IPS-11a (cell line): ENCODE results near the gene IGFN1.

Experiments used
- H3K4me3 ChIP-seq: one replicate; pipeline ENCODE4 v1.5.1; 2013; ENCODE audit warnings: low read depth, low read length, control low read depth

Gene IGFN1

DNA sequence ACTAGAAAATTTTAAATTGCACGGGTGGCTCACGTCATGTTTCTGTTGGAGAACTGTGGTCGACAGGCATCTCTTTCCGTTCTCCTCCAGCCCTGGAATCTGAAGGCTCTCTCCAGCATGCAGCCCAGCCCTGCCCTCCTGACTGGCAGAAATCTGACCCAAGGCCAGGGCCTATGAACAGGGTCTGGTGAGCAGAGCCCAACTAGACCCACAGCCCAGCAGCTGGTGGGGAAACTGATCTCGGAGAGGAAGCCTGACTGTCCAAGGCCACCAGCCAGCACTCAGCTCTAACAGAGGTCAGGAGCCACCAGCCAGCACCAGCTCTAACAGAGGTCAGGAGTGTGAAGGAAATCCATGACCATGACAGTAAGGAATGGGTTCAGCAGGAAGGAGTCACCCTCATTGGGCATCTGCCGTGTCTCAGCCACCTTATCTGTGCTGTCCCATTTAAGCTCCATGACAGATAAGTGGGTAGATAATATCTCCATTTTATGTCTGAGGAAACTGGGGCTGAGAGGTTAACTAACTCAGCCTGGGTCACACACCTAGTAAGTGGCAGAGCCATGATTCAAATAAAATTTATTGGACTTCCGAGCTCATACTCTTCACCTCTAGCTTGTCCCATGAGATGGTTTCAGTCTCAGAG lies 72.5 kb downstream of the IGFN1 start:
- H3K4me3 ChIP-seq = no peak overlapping the region

DNA sequence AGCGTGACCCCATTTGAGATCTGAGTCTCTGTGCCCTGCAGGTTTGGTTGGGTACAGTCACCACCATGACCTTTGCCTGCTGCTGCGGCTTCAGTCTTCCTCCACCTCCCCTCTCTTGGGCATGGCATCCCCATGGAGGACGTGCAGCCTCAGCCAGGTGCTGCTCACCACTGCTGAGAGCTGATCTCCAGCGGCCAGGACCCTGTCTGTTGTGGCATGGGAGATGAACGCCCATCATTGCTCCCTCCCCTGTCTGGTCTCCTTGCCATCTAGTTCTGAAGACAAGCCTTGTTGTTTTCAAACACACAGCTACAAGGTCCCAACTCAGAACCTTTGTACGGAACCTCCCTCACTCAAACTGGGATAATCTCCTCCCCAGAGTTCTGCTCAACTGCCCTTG lies 73.4 kb downstream of the IGFN1 start:
- no peak overlapping the region for H3K4me3 ChIP-seq

DNA sequence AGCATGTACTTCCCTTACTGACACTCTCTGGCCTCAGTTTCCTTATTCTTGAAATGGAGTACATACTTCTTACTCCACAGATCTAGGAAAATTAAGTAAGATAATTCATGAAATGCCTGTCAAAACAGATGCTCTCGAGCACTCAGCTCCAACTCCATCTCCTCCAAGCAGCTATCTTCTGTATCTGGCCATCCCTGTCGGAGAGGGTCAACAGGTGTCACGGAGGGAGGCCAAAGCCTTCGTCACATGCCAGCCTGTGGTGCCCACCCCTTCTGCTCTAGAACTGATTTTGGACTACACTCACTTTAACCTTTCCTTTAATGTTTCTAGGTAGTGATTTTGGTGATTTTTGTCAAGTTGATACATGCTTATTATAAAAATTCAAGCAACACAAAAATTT lies 73.9 kb downstream of the IGFN1 start:
- no peak overlapping the region for H3K4me3 ChIP-seq

DNA sequence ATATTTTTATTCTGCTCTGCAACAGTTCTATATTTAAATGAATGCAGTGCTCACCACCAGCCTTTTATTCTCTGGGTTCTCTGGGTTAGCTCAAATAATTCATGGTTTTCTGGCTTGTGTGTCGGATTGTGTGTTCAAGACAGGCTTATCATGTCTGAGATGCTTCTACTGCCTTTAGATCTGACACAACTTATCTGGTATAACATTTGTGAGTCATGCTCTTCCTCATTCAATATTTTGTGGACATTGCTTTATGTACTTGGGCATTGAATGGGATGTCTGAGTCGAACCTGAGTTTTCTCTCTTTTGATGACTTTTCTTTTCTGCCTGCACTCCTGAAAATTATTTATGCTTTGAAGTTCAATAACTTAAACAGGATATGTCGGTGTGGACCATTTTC lies 75.1 kb downstream of the IGFN1 start:
- H3K4me3 ChIP-seq = no peak overlapping the region

DNA sequence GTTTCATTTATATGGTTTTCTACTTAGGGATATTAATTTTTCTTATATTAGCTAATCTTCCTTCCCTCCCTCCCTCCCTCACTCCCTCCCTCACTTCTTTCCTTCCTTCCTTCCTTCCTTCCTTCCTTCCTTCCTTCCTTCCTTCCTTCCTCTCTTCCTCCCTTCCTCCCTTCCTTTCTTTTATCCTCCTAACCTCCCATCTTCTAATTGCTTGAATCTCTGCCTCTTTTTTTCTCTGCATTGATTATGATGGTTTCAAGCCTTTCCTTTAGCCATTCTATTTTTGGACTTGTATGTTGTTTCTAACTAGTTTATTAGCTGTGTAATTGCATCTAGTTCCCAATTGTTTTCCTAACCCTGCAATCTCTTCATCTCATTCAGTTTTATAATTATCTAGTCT lies 75.7 kb downstream of the IGFN1 start:
- H3K4me3 ChIP-seq = no peak overlapping the region

DNA sequence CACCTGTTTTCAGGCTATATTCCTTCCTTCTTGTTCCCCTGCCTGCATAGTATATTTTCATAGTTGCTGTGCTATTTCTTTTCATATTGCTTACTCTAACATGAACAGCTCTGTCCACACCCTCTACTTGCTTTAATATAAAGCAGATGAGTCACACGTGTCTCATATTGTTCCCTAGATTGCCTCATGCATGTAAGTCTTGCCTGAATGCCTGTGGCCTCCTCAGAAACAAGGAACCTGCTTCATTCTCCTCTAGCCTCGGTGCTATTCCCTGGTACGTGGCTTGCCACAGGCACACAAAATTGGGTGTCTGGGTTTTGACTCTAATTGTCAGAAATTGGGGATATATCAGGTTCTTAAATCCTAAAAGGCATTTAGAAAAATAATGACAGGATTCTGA lies 76.2 kb downstream of the IGFN1 start:
- H3K4me3 ChIP-seq = no peak overlapping the region

DNA sequence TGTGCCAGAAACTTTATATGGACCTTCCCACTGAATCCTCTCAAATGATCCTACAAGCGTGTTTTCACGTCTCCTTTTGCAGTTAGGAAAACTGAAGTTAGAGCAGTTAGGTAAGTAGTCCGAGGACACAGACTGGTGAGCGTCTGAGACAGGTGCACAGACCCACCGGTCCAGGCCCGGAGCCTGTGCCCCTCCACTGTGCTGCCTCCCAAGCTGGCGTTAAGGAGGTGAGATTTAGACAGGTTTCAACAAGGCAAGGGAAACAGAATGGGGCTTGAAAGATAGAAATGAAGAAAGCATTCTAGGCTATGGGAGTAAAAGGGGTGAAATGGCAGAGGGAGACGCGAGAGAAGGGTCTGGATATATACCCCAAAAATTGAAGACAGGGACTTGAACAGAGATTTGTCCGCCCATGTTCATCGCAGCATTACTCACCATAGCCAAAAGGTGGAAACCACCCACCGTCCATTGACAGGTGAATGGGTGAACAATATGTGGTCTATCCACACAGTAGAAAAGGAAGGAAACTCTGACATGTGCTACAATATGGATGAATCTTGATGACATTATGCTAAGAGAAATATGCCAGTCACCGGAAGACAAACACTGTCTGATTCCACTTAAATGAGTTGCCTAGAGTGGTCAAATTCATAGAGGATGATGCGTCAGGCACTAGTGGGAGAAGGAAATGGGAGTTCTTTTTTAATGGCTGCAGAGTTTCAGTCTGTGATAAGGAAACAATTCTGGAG lies 77.0 kb downstream of the IGFN1 start:
- H3K4me3 ChIP-seq = no peak overlapping the region

DNA sequence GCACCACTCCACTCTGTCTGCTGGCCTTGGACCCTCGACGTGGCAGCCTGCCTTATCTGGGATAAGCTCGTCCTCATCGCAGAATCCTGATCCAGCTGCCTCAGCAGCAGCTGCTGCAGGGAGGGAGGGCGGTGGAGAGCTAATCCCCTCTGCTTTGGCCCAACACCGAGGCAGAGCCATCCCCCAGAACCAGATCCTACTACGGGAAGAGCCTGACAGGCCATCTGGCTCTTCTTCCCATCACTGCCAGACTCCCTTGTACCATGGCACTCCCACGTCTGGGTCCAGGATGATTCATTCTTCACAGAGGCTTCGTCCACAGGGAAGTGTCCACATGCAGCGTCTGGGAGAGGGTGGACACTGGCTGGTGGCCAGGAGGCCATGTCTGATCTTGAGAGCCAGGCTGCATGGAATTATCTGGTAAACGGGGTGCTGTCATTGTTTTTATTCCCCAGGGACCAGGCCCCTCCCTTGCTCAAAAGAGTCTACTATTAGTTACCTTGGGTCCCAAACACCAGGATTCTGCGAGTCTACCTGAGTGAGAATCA lies 78.1 kb downstream of the IGFN1 start:
- no peak overlapping the region for H3K4me3 ChIP-seq

DNA sequence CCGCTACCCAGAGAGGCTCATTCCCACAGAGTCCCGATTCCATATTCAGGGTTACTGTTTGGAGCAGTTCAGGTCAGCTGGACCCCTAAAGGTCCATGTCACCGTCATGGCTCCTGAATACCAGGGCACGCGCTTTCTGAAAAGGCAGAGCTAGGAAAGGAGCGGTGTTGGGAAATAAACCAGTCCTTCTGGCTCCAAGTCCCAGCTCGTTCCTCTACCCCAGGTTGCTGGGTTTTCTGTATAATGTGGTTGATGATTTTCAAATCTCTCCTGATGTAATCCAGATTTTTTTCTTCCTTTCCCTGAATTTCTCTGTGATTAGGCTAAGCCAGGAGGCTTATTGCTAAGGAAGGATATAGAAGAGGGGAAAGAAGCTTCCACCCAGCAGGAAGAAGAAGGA lies 78.7 kb downstream of the IGFN1 start:
- no peak overlapping the region for H3K4me3 ChIP-seq

DNA sequence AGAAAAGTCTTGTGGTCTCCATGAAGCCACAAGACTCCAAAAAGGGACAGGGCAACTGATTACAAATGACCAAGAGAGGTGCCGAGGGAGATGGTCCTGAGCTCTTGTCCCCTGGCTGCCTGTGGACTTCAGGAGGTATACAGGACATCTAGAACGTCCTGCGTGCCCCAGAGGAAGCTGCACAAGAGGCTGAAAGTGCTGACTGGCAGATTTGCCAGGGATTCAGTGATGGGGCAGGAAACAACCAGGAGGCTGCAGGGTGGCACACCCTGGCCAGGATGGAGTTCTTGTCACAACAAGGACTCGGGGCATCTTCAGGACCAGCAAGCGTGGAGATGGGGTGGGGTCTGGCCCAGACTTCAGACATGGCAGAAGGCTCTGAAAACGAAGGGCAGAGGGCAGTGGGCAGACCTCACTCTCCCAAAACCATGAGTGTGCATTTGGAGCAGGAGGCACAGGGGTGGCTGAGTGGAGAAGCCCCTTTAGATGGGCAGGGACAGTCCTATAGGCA lies 79.3 kb downstream of the IGFN1 start:
- no peak overlapping the region for H3K4me3 ChIP-seq

DNA sequence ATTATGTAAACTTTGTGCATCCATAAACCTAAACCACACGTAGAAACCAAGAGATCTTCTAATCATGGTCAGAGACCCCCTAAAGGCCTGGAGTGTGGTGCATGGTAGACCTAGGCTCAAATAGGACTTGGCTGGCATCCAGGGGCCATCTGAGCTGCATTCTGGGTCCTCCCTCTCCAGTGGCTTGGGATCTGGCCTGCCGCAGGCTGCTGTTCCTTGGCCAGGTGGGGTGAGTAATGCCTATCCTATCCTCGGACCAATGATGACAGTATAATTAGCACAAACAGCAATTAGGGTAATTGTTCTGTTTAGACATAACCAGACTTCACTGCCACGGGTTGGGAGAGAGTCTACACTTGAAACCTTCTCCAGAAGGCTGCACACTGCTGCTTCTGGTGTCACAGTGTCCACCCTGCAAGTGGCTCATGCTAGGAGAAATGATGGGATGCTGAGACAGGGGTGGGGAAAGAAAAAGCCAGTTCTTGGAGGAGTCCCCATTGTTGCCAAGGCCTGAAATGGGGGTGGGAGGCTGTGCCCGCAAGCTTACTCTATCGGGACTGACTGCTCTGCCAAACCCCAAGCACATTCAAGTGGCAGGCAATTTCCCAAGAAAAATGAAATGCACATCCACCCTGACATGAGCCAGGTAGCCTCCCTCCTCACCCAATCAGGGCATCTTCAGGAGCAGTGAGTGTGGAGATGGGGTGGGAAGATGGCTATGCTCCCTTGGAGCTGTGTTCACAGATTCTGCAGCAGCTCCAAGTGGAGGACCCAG lies 80.2 kb downstream of the IGFN1 start:
- H3K4me3 ChIP-seq = no peak overlapping the region

DNA sequence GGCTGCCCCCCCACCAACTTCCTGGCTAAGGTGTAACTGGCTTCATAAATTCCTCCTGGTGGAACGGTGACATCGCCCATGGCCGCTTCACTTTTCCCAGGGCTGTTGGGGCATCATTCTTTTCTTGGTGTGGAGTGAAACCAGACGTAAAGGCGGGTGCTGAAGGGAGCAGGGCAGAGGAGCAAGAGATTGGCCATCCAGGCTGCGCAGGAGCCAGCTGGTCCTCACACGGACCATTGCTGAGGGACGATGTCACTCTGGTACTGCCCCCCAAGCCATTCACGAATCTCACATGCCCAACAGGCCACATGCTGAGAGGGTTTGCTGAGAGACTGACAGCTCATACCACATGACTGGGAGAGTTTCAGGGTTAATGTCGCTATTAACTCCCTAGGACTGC lies 82.2 kb downstream of the IGFN1 start:
- no peak overlapping the region for H3K4me3 ChIP-seq

DNA sequence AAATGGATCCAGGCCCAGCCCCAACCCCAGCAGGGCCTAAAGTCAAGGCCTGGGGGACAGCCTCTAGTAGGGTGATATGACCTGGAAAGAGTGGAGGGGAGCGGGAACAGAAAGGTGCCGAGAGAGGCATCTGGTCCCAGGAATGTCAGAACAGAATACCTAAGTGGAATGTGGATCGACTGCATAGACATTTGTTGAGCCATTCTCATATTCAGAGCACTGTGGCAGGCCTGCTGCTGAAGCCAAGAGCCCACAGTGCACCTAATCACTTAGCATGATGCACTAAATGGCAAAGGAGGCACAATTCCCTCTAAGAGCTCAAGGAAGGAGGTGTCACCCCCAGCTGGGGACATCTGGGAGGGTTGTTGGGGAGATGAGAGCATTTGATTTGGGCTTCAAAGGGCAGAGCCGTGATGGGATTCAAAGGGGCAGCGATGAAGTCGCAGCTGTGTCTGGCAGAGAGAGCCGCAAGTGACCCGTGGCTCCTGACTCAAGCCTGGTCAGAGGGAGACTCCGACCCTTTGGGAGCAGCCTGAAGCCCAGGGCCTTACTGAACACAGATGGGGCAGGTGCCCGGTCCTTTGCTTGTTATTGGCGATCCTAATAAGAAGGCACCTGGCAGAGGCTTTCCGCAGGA lies 84.1 kb downstream of the IGFN1 start:
- H3K4me3 ChIP-seq = no peak overlapping the region

DNA sequence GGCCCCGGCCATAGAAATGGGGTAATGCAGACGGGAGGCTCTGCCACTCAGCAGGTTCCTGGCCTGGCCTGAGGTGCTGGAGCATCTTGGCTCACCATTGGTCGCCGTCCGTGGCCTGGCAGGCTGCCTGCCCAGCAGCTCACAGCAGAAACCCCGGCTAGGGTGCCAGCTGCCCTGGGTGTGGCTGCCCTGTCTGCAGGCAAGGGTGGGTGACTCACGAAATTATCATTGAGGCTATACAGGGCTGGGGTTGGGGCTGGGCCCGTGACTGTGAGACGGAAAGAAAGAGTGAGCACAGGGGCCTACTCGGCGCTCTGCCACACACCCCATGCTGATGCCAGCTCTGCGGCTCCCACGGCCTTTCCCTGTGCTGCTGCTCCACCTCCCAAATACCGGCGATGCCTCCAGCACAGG lies 84.6 kb downstream of the IGFN1 start:
- H3K4me3 ChIP-seq = no peak overlapping the region

DNA sequence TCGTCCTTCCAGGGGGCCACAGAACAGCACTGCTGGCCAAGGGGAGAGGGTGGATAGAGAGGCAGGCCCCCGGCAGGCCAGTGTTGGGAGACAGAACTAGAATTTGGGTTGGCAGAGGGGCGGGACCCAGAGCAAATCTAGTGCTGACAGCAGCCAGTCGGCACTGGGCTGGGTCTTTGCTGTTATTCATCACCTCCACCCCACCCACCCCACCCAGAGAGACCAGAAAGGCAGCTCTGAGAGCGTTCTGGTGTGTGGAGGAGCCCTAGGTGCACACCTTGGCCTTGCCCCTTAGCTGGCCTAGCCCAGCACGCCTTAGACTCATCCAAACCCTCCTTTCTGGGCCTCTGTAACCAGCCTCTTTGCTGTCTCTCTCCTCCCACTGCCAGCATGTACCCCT lies 86.3 kb downstream of the IGFN1 start:
- H3K4me3 ChIP-seq = no peak overlapping the region

DNA sequence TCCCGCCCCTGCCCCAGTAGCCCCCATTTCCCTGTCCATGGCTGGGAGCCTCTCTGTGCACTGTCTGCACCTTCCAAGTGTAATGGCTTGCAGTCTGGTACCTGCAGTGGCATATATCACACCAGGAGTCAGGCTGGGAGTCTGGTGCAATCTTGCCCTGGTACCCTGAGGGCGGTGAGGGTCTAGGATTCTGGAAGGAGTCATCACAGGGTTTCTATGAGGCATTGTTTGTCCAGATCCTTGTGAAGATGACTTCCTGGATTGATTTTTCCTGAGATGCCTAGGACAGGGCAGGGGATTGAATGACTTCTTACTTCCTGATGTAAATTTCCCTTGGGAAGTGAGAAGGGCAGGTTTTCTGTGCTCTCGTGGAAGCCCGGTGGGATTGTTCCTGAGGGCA lies 86.8 kb downstream of the IGFN1 start:
- H3K4me3 ChIP-seq = no peak overlapping the region
